ENCODE measurements around the gene HSD17B3.

The HSD17B3 gene

GRCh38 chr9:96188571-96188970 lies 113.4 kb downstream of the HSD17B3 start:
- TF ChIP-seq CTCF (IDR thresholded peaks at IDR 0.05), result no peak
- no peak overlapping the region for H3K27ac ChIP-seq
- H3K9ac ChIP-seq, result no peak overlapping the region
- no peaks in the 10 kb centered on the region for H3K79me2 ChIP-seq
- H3K4me1 ChIP-seq, result no peaks in the 10 kb centered on the region
- no peak overlapping the region for H3K4me3 ChIP-seq (ENCODE audit: low read depth, low read length)
- no peaks in the 10 kb centered on the region for H3K9me3 ChIP-seq (ENCODE audit: control insufficient read depth, low read length)
- no peak overlapping the region for H2AFZ ChIP-seq
- no peak overlapping the region for H3K4me2 ChIP-seq (ENCODE audit: low read length)
- no peaks in the 10 kb centered on the region for H3K36me3 ChIP-seq (ENCODE audit: control insufficient read depth, insufficient read depth, low read length)
- no peaks in the 10 kb centered on the region for H3K27me3 ChIP-seq (ENCODE audit: control insufficient read depth, insufficient read depth, low read length)

GRCh38 chr9:96187151-96187555 lies 114.8 kb downstream of the HSD17B3 start:
- TF ChIP-seq CTCF (IDR thresholded peaks at IDR 0.05), result no peak
- no peak overlapping the region for H3K27ac ChIP-seq
- H2AFZ ChIP-seq, result no peak overlapping the region
- H3K9me3 ChIP-seq (ENCODE audit: control insufficient read depth, low read length), result no peaks in the 10 kb centered on the region
- no peak overlapping the region for H3K9ac ChIP-seq
- H3K4me3 ChIP-seq (ENCODE audit: low read depth, low read length), result no peak overlapping the region
- H3K36me3 ChIP-seq (ENCODE audit: control insufficient read depth, insufficient read depth, low read length), result no peaks in the 10 kb centered on the region
- no peak overlapping the region for H3K4me2 ChIP-seq (ENCODE audit: low read length)
- no peaks in the 10 kb centered on the region for H3K27me3 ChIP-seq (ENCODE audit: control insufficient read depth, insufficient read depth, low read length)
- no peaks in the 10 kb centered on the region for H3K79me2 ChIP-seq
- H3K4me1 ChIP-seq, result no peaks in the 10 kb centered on the region

DNA sequence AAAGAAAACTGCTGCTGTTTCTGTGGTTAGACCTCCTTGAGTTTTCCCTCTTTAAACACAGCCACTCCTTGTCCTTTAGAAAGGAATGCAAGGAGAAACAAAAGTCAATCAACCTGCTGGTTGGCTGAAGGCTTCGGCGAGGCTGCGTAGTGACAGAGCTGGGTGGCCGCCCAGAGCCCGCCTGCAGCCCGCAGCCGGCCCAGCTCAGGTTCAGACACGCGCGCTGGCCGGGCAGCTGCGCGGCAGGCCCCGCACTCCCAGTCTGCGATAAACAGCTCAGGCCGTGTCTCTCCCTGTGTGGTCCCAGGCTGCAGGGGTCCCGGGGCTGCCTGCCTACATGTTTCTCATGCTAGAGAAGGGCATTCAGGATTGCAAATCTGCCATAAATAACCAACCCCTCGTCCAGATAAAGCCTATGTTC lies 115.4 kb downstream of the HSD17B3 start:
- Histone ChIP-seq H3K9ac (no peak overlapping the region), H3K4me3 (ENCODE audit: low read depth, low read length) (no peak overlapping the region), H3K36me3 (ENCODE audit: control insufficient read depth, insufficient read depth, low read length) (no peaks in the 10 kb centered on the region), H3K79me2 (no peaks in the 10 kb centered on the region), H3K4me2 (ENCODE audit: low read length) (no peak overlapping the region), H2AFZ (peak overlapping the region; percentile 28), H3K27me3 (ENCODE audit: control insufficient read depth, insufficient read depth, low read length) (no peaks in the 10 kb centered on the region), H3K9me3 (ENCODE audit: control insufficient read depth, low read length) (no peaks in the 10 kb centered on the region), H3K27ac (no peak overlapping the region), H3K4me1 (no peaks in the 10 kb centered on the region)
- TF ChIP-seq CTCF (IDR thresholded peaks at IDR 0.05), result no peak

DNA sequence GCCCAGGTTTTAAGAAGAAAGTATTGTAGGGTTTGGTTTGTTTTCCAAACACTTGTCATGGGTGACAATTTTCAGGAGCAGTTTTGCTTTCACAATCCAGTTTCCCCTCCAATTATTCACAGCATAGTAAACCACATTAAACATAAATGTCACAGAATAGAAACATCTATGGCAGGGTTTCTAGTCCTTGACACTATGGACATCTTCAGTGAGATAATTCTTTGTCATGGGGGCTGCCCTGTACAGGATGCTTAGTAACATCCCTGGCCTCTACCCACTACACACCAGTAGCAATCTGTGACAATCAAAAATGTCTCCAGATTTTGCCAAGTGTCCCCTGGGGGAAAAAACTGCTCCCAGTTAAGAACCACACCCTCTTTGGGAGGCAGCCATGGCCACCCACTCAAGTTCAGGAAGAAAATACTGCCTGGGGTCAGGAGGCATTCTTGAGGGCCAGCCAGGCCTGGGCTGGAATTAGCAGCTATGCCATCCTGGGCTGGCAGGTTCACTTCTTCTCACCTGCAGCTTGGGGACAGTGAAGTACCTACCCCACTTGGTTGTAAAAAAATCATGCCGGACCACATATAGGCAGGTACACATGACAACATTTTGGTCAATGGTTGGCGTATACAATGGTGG lies 116.3 kb downstream of the HSD17B3 start:
- Histone ChIP-seq H3K79me2 (no peaks in the 10 kb centered on the region), H3K4me1 (no peaks in the 10 kb centered on the region), H3K27ac (no peak overlapping the region), H3K27me3 (ENCODE audit: control insufficient read depth, insufficient read depth, low read length) (no peaks in the 10 kb centered on the region), H3K9me3 (ENCODE audit: control insufficient read depth, low read length) (no peaks in the 10 kb centered on the region), H3K36me3 (ENCODE audit: control insufficient read depth, insufficient read depth, low read length) (no peaks in the 10 kb centered on the region), H3K4me3 (ENCODE audit: low read depth, low read length) (no peak overlapping the region), H3K4me2 (ENCODE audit: low read length) (no peak overlapping the region), H2AFZ (no peak overlapping the region), H3K9ac (no peak overlapping the region)
- TF ChIP-seq CTCF (IDR thresholded peaks at IDR 0.05), result no peak

Data from parathyroid adenoma (tissue), 2 donors.